WTC11 (cell line): ENCODE measurements around the gene GGTLC1.

ENCODE experiments used
- AFF4 ChIP-seq: sonication (generic); formaldehyde crosslinking; IDR thresholded peaks from 2 replicates; pipeline ENCODE4 v1.8.1; 2023; ENCODE audit warnings: mild to moderate bottlenecking, missing genetic modification reagents, borderline replicate concordance
- ATF2 ChIP-seq: sonication (generic); formaldehyde crosslinking; IDR thresholded peaks from 2 replicates; pipeline ENCODE4 v1.8.1; 2022; ENCODE audit warnings: low read depth, missing genetic modification reagents, borderline replicate concordance
- ATF3 ChIP-seq: sonication (generic); formaldehyde crosslinking; conservative IDR thresholded peaks from 2 replicates; pipeline ENCODE4 v1.8.1; 2022; ENCODE audit warnings: mild to moderate bottlenecking, missing genetic modification reagents
- CBFB ChIP-seq: sonication (generic); formaldehyde crosslinking; IDR thresholded peaks from 2 replicates; pipeline ENCODE4 v1.8.1; 2022; ENCODE audit warnings: mild to moderate bottlenecking, low read depth, missing genetic modification reagents
- CTCF ChIP-seq: fragments of 200-600 bp; IDR thresholded peaks from 2 replicates; pipeline ENCODE4 v1.8.0; 2022; ENCODE audit warnings: antibody characterized with exemption
- ELF4 ChIP-seq: sonication (generic); formaldehyde crosslinking; IDR thresholded peaks from 2 replicates; pipeline ENCODE4 v1.8.1; 2022; ENCODE audit warnings: low read depth, mild to moderate bottlenecking, moderate library complexity, missing genetic modification reagents
- FOXJ3 ChIP-seq: sonication (generic); formaldehyde crosslinking; IDR thresholded peaks from 2 replicates; pipeline ENCODE4 v1.9.0; 2021; ENCODE audit warnings: missing genetic modification reagents, mild to moderate bottlenecking, borderline replicate concordance
- IRF2 ChIP-seq: sonication (generic); formaldehyde crosslinking; IDR thresholded peaks from 2 replicates; pipeline ENCODE4 v1.8.0; 2022; ENCODE audit warnings: low read depth, missing genetic modification reagents, borderline replicate concordance
- NR2C2 ChIP-seq: sonication (generic); formaldehyde crosslinking; IDR thresholded peaks from 2 replicates; pipeline ENCODE4 v1.8.0; 2022; ENCODE audit warnings: mild to moderate bottlenecking, missing genetic modification reagents
- SP1 ChIP-seq: sonication (generic); formaldehyde crosslinking; conservative IDR thresholded peaks from 2 replicates; pipeline ENCODE4 v1.8.1; 2022; ENCODE audit warnings: missing genetic modification reagents
- ZNF263 ChIP-seq: sonication (generic); formaldehyde crosslinking; IDR thresholded peaks from 2 replicates; pipeline ENCODE4 v1.8.1; 2022; ENCODE audit warnings: low read depth, mild to moderate bottlenecking, moderate library complexity, missing genetic modification reagents
- ZNF416 ChIP-seq: fragments of 250-450 bp; sonication (Bioruptor Pico); IDR thresholded peaks from 2 replicates; pipeline ENCODE4 v1.9.0; 2021; ENCODE audit warnings: mild to moderate bottlenecking, inconsistent platforms
- TF ChIP-seq, protein P1 (sequence below): sonication (generic); formaldehyde crosslinking; conservative IDR thresholded peaks from 2 replicates; pipeline ENCODE4 v1.8.1; 2023; ENCODE audit warnings: mild to moderate bottlenecking, low read depth, missing genetic modification reagents, moderate library complexity
- TF ChIP-seq, protein P2 (sequence below): sonication (generic); formaldehyde crosslinking; IDR thresholded peaks from 2 replicates; pipeline ENCODE4 v1.8.0; 2022; ENCODE audit warnings: mild to moderate bottlenecking, missing genetic modification reagents

DNA sequence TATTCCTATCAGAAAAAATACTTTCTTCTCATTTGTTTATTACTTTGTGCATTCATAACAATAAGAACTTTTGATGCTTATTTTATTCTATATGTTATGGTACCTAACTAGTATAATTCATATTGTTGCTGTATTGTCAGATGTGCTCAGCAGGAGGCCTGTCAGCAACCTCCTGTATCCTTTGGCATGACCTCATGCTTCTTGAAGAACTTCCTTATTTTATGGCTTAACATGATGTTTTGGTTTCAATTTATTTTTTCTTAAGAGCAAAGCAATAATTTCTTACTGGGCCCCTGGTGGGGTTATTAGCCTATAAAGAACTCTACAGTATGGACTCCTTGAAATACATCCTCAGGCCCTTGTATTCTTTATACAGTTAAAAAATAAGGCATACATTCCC, 17.3 kb downstream of the GGTLC1 start:
- TF ChIP-seq CTCF: no peak
- no peak for TF ChIP-seq ZNF416 (CRISPR knock-in tag)
- TF ChIP-seq NR2C2 (CRISPR knock-in tag): no peak
- TF ChIP-seq AFF4: no peak
- no peak for TF ChIP-seq ATF2
- TF ChIP-seq CBFB (CRISPR knock-in tag): no peak
- no peak for TF ChIP-seq IRF2 (CRISPR knock-in tag)
- TF ChIP-seq, protein P1, sequence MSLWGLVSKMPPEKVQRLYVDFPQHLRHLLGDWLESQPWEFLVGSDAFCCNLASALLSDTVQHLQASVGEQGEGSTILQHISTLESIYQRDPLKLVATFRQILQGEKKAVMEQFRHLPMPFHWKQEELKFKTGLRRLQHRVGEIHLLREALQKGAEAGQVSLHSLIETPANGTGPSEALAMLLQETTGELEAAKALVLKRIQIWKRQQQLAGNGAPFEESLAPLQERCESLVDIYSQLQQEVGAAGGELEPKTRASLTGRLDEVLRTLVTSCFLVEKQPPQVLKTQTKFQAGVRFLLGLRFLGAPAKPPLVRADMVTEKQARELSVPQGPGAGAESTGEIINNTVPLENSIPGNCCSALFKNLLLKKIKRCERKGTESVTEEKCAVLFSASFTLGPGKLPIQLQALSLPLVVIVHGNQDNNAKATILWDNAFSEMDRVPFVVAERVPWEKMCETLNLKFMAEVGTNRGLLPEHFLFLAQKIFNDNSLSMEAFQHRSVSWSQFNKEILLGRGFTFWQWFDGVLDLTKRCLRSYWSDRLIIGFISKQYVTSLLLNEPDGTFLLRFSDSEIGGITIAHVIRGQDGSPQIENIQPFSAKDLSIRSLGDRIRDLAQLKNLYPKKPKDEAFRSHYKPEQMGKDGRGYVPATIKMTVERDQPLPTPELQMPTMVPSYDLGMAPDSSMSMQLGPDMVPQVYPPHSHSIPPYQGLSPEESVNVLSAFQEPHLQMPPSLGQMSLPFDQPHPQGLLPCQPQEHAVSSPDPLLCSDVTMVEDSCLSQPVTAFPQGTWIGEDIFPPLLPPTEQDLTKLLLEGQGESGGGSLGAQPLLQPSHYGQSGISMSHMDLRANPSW (CRISPR knock-in tag): no peak
- TF ChIP-seq ATF3 (CRISPR knock-in tag): no peak
- no peak for TF ChIP-seq ELF4 (CRISPR knock-in tag)
- no peak for TF ChIP-seq ZNF263 (CRISPR knock-in tag)
- TF ChIP-seq, protein P2, sequence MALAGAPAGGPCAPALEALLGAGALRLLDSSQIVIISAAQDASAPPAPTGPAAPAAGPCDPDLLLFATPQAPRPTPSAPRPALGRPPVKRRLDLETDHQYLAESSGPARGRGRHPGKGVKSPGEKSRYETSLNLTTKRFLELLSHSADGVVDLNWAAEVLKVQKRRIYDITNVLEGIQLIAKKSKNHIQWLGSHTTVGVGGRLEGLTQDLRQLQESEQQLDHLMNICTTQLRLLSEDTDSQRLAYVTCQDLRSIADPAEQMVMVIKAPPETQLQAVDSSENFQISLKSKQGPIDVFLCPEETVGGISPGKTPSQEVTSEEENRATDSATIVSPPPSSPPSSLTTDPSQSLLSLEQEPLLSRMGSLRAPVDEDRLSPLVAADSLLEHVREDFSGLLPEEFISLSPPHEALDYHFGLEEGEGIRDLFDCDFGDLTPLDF (CRISPR knock-in tag): no peak
- no peak for TF ChIP-seq SP1
- no peak for TF ChIP-seq FOXJ3 (CRISPR knock-in tag)
